ENCODE data around the gene GRM3. TPM values are rescaled to one million over a fixed set of nuclear protein-coding genes. Genes with fewer than 3 reads are reported as not detected.

Gene GRM3
- total and polyA plus RNA-seq, 2 of the 8 experiments (the other 6 are each of a cell fraction or from before 2014, with no cell fraction given), result 3.1 to 4.2 TPM

GRCh38 chr7:86747698-86748097 lies 104.0 kb downstream of the GRM3 start:
- POLR2A ChIA-PET (ENCODE audit: partially characterized antibody), result interaction anchor here (1.0 kb wide), 1 partner anchor 16 kb away, joined by 3 read pairs; no protein-coding TSS in a partner anchor

More at GRCh38 chr7:86747698-86748097, 104.0 kb downstream of the GRM3 start:
- no peaks in the 10 kb centered on the region for H3K27me3 ChIP-seq (replicated peaks in 1 of 4; ENCODE audit: control insufficient read depth in 3 of 4, extremely low read depth in 1 of 4, insufficient read depth in 3 of 4, low read length in 3 of 4)
- no peaks in the 10 kb centered on the region for H4K20me1 ChIP-seq (replicated peaks in 1 of 2; ENCODE audit: control insufficient read depth in 1 of 2, insufficient read depth in 2 of 2, low read length in 2 of 2)
- no peak overlapping the region for H3K56ac ChIP-seq (replicated peaks; ENCODE audit: insufficient read length, low read depth, low read length)
- H3K18ac ChIP-seq (ENCODE audit: extremely low read depth, low read length), result no peak overlapping the region
- H3K23me2 ChIP-seq (ENCODE audit: low read depth, low read length), result no peaks in the 10 kb centered on the region
- no peaks in the 10 kb centered on the region for H3K36me3 ChIP-seq (ENCODE audit: control insufficient read depth in 2 of 4, insufficient read depth in 4 of 4, low read length in 3 of 4)
- no peak for FAIRE-seq
- H2AK5ac ChIP-seq (ENCODE audit: low read depth, low read length), result no peak overlapping the region
- 0 out of 2 replicates have a peak overlapping the region, but pooled peaks have one; percentile 25 for H3K27ac ChIP-seq (ENCODE audit: low read depth, low read length)
- no peaks in the 10 kb centered on the region for H3K79me2 ChIP-seq (ENCODE audit: control insufficient read depth in 1 of 2, insufficient read depth in 2 of 2, low read length in 2 of 2)
- WGBS, 2 experiments (ENCODE audit: extremely low coverage in 1 of 2, insufficient coverage in 1 of 2, insufficient read length in 1 of 2, insufficient replicate concordance in 2 of 2, low coverage in 1 of 2, low lambda C conversion rate in 2 of 2, missing lambda C conversion rate in 1 of 2), result 82% methylated on average over 3 of the region's 3 CpGs; no CpG with 5 or more reads in 1 of the 2 experiments
- TF ChIP-seq RBBP5 (IDR thresholded peaks at IDR 0.05; ENCODE audit: borderline replicate concordance, low read depth, low read length) (no peak), JUND (IDR thresholded peaks at IDR 0.05; ENCODE audit: low read length) (no peak)
- no peak for DNase-seq (ENCODE audit: low read depth in 1 of 2, low spot score in 2 of 2)
- H3K9ac ChIP-seq (replicated peaks in 1 of 4; ENCODE audit: extremely low read depth in 1 of 4, low read depth in 3 of 4, low read length in 3 of 4), result no peak overlapping the region
- H2BK20ac ChIP-seq (ENCODE audit: low read length), result no peak overlapping the region
- H2BK12ac ChIP-seq (ENCODE audit: low read depth, low read length), result no peak overlapping the region
- no peaks in the 10 kb centered on the region for H3K9me3 ChIP-seq (ENCODE audit: insufficient read depth in 2 of 2, low read depth in 1 of 2, low read length in 1 of 2)
- H4K5ac ChIP-seq (ENCODE audit: insufficient read length, low read depth, low read length), result no peak overlapping the region
- no peak overlapping the region for H3K23ac ChIP-seq (ENCODE audit: insufficient read length)
- H3K4ac ChIP-seq (replicated peaks; ENCODE audit: insufficient read length, low read depth, low read length), result no peak overlapping the region
- H3K14ac ChIP-seq (ENCODE audit: insufficient read length), result no peak overlapping the region
- H2BK120ac ChIP-seq (replicated peaks; ENCODE audit: low read depth, low read length), result no peak overlapping the region
- no peak overlapping the region for H4K8ac ChIP-seq (ENCODE audit: extremely low read depth, insufficient read depth, low read length)
- no peak overlapping the region for H4K91ac ChIP-seq (replicated peaks; ENCODE audit: insufficient read length, low read length)
- H3K79me1 ChIP-seq (ENCODE audit: low read depth, low read length), result no peaks in the 10 kb centered on the region
- H3K4me3 ChIP-seq (ENCODE audit: extremely low read depth in 1 of 4, insufficient read depth in 2 of 4, low read depth in 3 of 4, low read length in 4 of 4), result no peak overlapping the region
- H2BK5ac ChIP-seq (ENCODE audit: low read depth, low read length), result no peak overlapping the region
- CTCF ChIA-PET (ENCODE audit: partially characterized antibody), result interaction anchor here (0.8 to 1.7 kb wide), 4 partner anchors 11 to 149 kb away, joined by 3 read pairs; no protein-coding TSS in a partner anchor
- H2BK15ac ChIP-seq (ENCODE audit: low read length), result no peak overlapping the region
- peaks cover 0 to 4% (median 2%) of the 10 kb centered on the region in 4 experiments; a peak in 3 of 7 replicates for H3K4me1 ChIP-seq (replicated peaks in 1 of 4; ENCODE audit: control insufficient read depth in 3 of 4, insufficient read depth in 4 of 4, low read length in 3 of 4)
- no peak overlapping the region for H3K4me2 ChIP-seq (ENCODE audit: insufficient read depth in 1 of 2, low read depth in 2 of 2, low read length in 2 of 2)
- peak overlapping the region; percentile 63; the same call in 1 of the 2 replicates for H2AFZ ChIP-seq (ENCODE audit: low read length)

Measured in H1 (cell line).